Muscle of arm (tissue), 12 donors: ENCODE results near the gene RICTOR. TPM values are rescaled to one million over a fixed set of nuclear protein-coding genes. Genes with fewer than 3 reads are reported as not detected.
"Not testable (repeated sequence)": the region's sequence is repeated elsewhere in the genome, so short reads cannot be mapped to it uniquely, and the experiment has no call there.

Experiments used
- DNase-seq: peaks from one replicate; pipeline ENCODE4 v3.0.0-alpha.2; 2013
- polyA plus RNA-seq, 12 donors: library from polyadenylated mRNA; unstranded; fragments of 120-200 nt; gene quantifications; one replicate each; pipeline ENCODE4 v1.2.1, GENCODE V29; 2013; ENCODE audit not compliant: insufficient read length in 12 of 12

Gene RICTOR
- polyA plus RNA-seq, 12 donors, result 13.3 to 24.4 (median 19.3) TPM; not detected in 1

DNA sequence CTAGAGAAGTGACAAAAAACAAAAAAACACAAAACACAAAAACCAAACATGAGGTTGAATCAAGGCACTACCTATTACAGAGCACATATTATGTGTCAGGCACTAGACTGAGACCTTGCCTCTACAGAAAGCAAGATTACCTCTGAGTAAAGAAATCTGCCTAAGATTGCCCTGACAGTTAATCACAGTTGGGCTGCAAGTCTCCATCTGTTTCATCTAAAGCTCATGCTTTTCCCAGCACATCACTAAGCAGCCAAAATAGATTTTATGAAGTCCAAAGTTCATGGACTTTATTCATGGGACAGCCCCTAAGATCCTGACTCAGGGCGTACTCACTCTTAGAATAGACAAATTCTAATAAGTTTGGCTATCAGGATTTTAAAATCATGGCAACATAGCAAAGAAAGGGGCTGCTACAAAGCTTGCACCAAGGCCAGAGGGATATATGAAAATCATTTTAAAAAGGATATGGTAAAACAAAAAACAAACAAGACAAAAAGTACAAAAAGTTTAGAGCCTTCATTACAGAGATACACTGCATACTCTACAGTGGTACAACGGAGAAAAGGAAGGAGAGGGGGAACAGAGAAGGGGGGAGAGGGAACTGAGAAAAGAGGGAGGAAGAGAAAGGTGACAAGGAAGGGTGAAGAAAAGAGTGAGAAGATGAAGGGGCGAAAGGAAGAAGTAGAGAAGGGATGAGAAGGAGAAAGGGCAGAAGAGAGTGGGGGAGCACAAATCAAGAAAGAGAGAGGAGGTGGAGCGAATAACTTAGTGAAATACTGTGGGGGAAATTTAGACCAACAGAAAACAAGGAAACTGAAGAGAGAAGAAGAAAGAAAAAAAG, 58.2 kb downstream of the RICTOR start:
- DNase-seq, result peak; percentile 29

DNA sequence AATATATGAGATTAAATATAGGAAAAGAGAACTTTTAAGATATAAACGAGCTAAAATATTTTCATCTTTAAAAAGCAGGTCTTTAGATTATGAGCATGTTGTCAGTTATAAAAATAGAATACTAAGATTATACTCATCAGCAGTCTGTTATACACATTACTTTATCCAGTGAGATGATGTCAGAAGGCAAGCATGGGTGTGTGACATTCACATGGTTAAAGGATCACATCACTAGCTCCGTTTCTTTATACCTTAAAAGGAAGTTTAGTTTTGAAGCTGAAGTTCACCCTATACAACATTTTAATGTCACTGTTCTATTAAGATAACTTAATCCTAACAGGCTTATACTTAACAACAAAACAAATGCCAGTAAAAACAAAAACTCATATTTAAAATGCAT, 59.6 kb downstream of the RICTOR start:
- no peak for DNase-seq

DNA sequence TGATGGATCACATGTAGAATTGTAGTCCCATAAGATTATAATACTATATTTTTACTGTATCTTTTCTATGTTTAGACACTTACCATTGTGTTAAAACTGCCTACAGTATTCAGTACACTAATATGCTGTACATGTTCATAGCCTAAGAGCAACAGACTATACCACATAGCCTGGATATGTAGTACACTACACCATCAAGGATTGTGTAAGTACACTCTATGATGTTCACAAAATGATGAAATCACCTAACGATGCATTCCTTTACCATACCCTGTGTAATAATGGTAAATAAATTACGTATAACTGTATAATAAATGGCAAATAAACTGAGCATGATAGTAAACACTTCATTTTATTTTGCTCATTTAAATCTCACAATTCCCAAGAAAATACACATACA, 60.3 kb downstream of the RICTOR start:
- no peak for DNase-seq

DNA sequence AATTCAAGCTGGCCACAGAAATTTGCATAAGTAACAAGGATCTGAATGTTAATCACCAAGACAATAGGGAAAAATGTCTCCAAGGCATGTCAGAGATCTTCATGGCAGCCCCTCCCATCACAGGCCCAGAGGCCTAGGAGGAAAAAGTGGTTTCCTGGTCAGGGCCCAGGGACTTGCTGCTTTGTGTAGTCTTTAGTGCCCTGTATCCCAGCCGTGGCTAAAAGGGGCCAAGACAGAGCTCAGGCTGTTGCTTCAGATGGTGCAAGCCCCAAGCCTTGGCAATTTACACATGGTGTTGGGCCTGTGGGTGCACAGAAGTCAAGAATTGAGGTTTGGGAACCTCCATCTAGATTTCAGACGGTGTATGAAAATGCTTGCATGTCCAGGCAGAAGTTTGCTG, 63.2 kb downstream of the RICTOR start:
- not testable (repeated sequence) for DNase-seq

DNA sequence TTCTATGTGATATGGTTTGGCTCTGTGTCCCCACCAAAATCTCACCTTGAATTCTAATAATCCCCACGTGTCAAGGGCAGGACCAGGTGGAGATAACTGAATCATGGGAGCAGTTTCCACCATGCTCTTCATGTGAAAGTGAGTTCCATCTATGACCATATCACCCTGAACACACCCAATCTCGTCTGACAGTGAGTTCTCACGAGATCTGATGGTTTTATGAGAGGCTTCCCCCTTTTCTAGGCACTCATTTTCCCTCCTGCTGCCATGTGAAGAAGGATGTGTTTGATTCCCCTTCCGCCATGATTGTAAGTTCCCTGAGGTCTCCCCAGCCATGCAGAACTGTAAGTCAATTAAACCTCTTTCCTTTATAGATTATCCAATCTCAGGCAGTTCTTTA, 64.2 kb downstream of the RICTOR start:
- no peak for DNase-seq

DNA sequence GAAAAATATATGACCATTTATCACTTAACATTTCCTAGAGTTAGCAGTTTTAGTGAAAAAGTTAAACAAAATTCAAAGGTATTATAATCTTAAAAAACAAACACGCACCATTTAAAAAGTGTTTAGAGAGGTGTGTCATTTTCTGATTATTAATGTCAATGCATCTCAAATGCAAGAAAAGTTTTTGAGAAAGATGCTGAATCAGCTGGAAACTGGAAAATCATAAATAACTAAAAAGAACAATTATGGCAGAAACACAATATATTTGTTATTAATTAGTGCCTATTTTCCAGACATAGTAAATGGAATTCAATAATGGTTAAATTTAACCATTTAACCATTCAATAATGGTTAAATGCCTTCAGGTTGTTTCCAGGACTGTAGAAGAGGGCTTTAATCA, 64.9 kb downstream of the RICTOR start:
- no peak for DNase-seq

DNA sequence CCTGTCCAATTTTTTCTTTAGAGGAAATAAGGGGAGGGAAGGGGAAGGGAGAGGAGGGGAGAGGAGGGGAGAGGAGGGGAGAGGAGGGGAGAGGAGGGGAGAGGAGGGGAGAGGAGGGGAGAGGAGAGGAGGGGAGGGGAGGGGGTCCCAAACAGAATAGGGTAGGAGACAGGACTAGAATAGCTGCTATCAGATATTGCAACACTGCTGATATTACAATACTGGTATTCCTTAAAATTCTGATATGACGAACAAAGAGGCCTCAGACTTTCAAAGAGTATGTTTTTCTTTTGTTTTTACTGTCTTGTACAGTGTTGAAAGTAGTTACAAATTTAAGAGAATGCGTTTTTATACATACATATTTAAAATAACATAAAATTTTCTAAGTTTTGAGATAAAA, 67.5 kb downstream of the RICTOR start:
- DNase-seq, result no peak

DNA sequence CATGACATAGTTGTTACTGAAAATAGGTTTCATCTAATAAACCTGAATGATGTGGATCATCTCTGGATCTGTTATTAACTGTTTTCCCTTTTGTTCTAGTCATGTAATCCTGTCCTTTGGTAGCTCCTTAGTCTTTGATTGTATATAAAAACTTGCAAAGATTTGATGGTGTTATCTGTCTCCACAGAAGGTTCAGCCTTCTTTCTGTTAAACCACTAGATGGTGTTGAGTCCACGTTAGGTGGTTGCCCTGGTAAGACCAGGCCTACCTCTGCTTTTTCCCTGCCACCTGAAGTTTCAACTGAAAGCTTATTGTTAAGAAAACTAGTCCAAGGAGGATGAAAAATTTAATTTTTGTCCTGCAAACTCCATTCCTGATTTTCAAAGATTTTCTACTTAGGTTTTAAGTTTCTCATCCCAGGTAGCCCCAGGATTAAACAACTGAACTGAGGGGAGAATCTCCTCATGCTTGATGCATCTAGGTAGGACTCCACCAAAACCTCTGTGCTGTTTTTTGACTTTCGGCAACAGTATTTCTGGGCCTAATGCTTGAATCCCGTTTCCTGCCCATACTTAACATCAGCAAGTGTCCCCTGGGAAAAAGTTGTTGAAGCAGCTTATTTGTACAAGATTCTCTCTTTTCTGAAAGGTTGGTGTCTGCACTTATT, 68.5 kb downstream of the RICTOR start:
- no peak for DNase-seq

DNA sequence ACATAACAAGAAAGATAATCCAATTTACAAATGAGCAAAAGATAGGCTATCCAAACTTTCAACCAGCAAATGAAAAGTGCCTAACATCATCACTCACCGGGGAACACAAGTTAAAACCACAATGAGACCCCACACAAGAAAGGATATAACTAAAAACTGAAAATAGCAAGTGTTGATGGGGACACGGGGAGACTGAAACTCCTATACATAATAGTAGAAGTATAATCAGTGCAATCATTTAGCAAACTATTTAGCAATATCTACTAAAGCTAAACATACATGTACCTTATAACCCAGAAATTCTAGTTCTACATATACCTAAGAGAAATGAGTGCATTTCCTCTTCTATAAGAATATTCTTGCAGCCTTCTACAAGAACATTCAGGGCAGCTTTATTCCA, 72.5 kb downstream of the RICTOR start:
- no peak for DNase-seq

DNA sequence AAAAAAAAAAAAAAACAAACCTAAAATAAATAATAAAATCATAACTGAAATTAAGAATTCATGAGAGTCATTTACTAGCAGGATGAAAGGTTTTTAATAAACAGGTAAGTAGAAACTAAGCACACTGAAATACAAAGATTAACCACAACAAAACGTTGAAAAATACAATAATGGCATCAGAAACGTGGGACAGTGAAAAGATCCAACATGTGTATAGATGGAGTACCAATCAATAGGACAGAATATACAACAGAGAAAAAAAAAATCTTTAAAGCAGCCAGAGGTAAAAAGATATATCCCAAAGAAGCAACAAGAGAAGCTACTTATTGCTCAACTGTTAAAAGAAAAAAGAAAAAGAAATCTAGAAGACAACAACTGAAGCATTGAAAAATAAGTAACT, 75.2 kb downstream of the RICTOR start:
- DNase-seq, result no peak

DNA sequence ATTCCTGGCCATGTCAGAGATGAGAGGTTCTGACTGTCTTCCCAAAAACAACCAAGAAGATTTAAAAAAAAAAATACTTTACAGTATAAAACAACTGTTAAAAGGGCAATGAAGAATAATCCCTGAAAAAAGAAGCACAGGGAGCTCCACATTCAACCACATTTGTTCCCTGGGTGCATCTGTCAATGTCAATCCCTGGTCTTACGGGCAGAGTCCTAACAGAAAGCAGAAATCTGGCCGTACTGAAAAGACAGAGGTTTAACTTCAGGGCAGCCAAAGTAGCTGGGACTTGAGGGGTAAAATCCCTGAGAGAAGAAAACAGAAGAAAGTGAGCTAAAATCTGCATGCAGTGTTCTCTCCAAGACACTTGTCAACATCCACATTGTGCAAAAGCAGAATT, 76.6 kb downstream of the RICTOR start:
- no peak for DNase-seq

DNA sequence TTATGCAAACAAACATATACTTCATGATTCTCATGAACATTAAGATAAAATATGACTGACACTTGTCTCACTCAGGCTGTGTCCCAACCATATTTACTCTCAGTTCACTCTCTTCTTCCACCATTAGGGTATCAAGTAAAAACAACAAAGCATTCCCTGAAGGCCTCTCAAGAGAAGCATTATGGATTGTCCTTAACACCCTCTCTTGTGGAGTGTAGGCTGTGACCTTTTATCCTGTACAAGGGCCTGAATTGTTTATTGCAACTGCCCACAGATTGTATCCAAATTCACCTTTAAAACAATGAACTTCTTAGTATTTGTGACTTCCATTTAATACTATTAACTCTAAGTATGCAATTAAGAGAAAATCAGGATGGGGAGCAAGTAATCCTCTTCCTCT, 78.1 kb downstream of the RICTOR start:
- DNase-seq, result no peak

DNA sequence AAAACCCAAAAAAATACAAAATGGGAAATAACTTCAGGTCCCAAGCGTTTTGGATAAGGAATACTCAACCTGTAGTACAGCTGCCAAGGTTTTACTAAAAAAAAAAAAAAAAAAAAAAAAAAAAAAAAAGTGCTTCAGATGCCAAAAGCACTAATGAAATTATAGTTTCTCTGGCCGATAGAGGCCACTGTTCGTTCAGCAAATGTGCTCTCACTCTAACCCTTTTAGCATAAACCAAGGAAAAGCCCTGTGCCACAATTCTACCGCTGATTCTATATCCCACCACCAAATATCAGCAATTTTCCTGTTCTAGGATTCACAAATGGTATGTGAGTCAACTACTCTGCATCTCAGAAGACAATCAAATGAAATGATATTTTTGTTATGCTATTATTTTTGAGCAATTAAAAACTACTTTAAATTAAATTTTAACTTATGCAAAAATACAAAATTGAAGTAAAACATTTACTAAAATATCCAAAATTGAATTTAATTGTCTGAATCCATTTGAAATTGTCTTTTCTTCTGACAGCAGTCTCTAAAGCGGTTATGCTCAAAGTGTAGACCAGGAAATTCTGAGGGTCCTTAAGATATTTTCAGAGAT, 79.8 kb downstream of the RICTOR start:
- peak; percentile 41 for DNase-seq

DNA sequence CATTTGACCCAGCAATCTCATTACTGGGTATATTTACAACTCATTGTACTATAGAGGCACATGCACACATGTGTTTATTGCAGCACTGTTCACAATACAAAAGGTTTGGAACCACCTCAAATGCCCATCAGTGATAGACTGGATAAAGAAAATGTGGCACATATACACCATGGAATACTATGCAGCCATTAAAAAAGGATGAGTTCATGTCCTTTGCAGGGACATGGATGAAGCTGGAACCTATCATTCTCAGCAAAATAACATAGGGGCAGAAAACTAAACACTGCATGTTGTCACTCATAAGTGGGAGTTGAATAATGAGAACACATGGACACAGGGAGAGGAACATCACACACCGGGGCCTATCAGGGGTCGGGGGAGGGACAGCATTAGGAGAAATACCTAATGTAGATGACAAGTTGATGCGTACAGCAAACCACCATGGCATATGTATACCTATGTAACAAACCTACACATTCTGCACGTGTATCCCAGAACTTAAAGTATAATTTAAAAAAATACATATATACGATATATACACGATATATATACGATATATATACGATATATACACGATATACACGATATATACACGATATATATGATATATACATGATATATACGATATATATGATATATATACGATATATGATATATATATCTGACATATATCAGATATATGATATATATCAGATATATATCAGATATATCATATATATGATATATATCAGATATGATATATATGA, 84.1 kb downstream of the RICTOR start:
- not testable (repeated sequence) for DNase-seq

DNA sequence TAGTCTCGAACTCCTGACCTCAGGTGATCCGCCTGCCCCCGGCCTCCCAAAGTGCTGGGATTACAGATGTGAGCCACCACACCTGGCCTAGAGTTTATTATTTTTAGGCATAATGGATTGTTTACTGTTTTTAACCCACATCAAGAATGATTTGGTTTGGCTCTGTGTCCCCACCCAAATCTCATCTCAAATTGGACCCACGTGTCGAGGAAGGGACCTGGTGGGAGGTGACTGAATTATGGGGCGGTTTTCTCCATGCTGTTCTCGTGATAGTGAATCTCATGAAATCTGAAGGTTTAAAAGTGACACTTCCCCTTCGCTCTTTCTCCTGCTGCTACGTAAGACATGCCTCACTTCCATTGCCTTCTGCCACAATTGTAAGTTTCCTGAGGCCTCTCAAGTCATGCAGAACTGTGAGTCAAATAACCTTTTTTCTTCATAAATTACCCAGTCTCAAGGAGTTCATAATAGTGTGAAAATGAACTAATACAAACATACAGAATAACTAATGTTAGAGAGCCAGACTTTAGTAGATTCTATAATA, 88.2 kb downstream of the RICTOR start:
- no peak for DNase-seq

DNA sequence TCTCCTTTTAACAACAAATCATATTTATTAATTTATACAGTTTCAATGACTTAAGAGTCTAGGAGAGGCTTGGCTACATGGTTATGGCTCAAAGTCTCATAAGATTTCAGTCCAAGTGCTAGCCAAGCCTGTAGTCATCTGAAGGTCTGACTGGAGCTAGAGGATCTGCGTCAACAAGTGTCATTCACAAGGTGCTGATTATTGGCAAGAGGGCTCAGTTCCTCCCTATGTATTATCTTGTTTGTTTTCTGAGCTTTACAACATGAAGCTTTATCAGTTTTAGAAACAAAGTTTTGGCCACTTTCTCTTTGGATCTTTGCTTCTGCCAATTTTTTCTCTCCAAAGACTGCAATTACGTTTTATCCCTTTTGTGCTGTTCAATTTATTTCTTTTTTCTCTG, 94.7 kb downstream of the RICTOR start:
- no peak for DNase-seq

DNA sequence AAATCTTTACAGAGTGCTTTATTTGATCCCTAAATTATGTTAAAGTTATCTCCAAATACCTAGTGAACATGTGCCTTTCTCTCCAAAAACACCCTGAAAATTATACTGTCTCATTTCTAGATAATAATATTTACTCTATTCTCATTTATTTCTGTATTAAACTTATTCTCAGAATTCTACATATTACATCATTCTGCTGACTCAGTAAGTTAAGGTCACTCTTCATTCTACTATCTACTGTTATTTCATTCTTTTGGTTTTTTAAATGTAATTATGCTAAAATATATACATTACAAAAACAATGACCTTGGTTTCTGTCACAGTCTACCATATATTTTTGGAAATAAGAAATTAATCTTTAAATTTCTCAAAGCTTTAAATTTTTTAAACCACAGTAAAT, 96.2 kb downstream of the RICTOR start:
- no peak for DNase-seq

DNA sequence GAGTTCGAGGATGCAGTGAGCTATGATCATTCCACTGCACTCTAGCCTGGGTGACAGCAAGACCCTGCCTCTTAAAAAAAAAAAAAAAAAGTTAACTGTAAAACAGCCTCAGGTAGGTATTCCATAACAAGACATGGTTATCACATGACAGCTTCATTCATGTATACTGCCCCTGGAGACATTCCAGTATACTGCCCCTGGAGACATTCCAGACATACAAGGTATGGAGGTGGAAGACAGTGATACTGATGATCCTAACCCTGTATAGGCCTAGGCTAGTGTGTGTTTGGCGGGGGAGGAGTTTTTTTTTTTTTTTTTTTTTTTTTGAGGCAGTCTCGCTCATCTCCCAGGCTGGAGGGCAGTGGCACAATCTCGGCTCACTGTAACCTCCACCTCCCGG, 105.5 kb downstream of the RICTOR start:
- no peak for DNase-seq

DNA sequence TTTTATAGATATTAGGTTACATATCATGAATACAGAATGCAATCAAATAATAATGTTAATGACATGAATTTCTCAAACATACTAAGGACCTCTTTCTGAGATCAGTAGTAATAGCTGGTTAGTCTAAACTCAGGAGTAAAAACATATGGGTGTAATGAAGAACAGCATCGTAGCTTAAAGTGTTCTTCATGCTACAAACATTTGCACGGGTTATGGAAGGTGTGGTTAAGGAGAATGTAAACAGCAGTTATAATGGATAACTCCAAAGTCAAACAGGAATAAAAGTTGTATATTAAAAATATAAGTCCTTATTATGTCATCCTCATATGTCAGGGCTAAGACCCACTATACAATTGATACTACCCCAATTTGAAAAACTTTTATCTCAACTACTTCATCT, 112.5 kb downstream of the RICTOR start:
- no peak for DNase-seq

DNA sequence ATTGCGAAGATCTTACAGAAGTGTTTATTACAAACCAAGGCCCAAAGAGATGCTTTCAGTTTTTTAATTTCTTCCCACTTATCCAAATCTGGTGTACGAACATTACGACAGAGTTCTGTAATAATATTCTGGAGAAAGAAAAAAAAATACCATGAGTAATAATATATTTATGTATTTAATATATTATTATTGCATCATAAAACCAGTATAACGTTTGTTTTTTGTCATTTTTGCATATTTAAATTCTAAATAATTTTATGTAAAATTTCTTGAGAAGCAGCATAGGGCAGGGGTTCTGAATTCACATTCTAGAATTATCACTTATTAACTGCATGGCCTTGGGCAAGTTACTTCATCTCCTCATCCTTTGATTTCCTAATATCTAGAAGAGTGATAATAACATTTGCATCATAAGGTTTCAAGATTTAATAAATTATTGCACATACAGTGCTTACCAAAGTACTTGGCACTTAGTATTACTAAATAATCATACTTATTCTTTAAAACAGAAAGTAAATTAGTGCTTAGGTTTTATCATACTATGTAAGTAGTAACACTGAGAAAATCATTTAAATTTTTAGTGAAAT, 120.7 kb downstream of the RICTOR start:
- no peak for DNase-seq

DNA sequence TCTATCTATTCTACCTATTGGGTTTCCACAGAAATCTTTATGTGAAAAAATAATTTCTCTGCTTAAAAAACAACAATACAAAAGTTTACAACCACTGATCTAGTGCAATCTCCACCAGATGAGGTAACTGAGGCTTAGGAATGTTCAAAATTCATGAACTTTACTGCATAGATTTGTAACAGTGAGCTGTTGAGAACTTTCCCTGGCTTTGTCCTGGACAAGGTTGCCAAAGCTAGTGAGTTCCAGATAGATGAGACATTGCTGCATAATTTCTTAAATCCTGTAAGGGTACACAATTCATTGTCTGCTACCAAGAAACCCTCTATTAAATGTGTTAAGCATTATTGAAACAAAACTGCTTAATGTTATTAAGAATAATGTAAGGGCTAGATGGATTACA, 125.7 kb downstream of the RICTOR start:
- no peak for DNase-seq

DNA sequence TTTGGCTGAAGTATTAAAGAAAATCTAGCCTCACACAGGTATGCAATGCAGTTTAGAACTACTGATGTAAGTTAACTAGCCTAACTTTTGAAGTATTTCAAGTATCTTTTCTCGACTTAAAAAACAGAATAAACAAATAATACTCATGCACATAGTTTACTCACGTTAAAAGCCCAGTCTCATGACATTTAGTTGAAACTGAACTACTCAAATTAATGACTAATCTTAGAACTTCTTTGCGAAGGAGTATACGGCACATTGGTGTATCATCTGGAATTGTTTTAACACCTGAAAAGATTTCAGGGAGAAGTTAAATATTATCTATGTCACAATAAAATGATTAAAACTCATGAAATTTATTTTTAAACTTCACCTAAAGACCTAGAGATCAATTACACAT, 129.9 kb downstream of the RICTOR start:
- no peak for DNase-seq
